ENCODE measurements around the gene ARHGAP27.
"Not testable (repeated sequence)": the region's sequence is repeated elsewhere in the genome, so short reads cannot be mapped to it uniquely, and the experiment has no call there.

The ARHGAP27 gene

GRCh38 chr17:45364531-45365390, 67.9 kb downstream of the ARHGAP27 start:
- DNase-seq (ENCODE audit: extremely low read depth in 1 of 2, low read depth in 1 of 2) = no peak

- no peak for DNase-seq (ENCODE audit: extremely low read depth in 1 of 2, low read depth in 1 of 2)
Measured at GRCh38 chr17:45363498-45363897, 69.2 kb downstream of the ARHGAP27 start.

GRCh38 chr17:45361976-45362375, 70.7 kb downstream of the ARHGAP27 start:
- DNase-seq (ENCODE audit: extremely low read depth in 1 of 2, low read depth in 1 of 2) = no peak

- DNase-seq (ENCODE audit: extremely low read depth in 1 of 2, low read depth in 1 of 2) = no peak
Measured at GRCh38 chr17:45361451-45361850, 71.2 kb downstream of the ARHGAP27 start.

- no peak for DNase-seq (ENCODE audit: extremely low read depth in 1 of 2, low read depth in 1 of 2)
Measured at GRCh38 chr17:45357364-45357997, 75.2 kb downstream of the ARHGAP27 start.

GRCh38 chr17:45355087-45355486, 77.6 kb downstream of the ARHGAP27 start:
- DNase-seq (ENCODE audit: extremely low read depth in 1 of 2, low read depth in 1 of 2) = no peak

- DNase-seq (ENCODE audit: extremely low read depth in 1 of 2, low read depth in 1 of 2) = peak in 1 of 2 donors; percentile 32
Measured at GRCh38 chr17:45353043-45353442, 79.6 kb downstream of the ARHGAP27 start.

- DNase-seq (ENCODE audit: extremely low read depth in 1 of 2, low read depth in 1 of 2) = no peak
Measured at GRCh38 chr17:45351831-45352230, 80.8 kb downstream of the ARHGAP27 start.

- no peak for DNase-seq (ENCODE audit: extremely low read depth in 1 of 2, low read depth in 1 of 2)
Measured at GRCh38 chr17:45347444-45347843, 85.2 kb downstream of the ARHGAP27 start.

GRCh38 chr17:45346216-45347015, 86.3 kb downstream of the ARHGAP27 start:
- no peak for DNase-seq (ENCODE audit: extremely low read depth in 1 of 2, low read depth in 1 of 2)

GRCh38 chr17:45345554-45346215, 87.0 kb downstream of the ARHGAP27 start:
- no peak for DNase-seq (ENCODE audit: extremely low read depth in 1 of 2, low read depth in 1 of 2)

GRCh38 chr17:45345246-45345553, 87.5 kb downstream of the ARHGAP27 start:
- no peak for DNase-seq (ENCODE audit: extremely low read depth in 1 of 2, low read depth in 1 of 2)

- not testable (repeated sequence) for DNase-seq (ENCODE audit: extremely low read depth in 1 of 2, low read depth in 1 of 2)
Measured at GRCh38 chr17:45343967-45344664, 88.6 kb downstream of the ARHGAP27 start.
